ENCODE data around the gene AP2A2. TPM values are rescaled to one million over a fixed set of nuclear protein-coding genes. Genes with fewer than 3 reads are reported as not detected.

The AP2A2 gene
- total and polyA plus RNA-seq, 2 of the 4 experiments (the other 2 are of a cell fraction) = 19.9 to 49.0 TPM

DNA sequence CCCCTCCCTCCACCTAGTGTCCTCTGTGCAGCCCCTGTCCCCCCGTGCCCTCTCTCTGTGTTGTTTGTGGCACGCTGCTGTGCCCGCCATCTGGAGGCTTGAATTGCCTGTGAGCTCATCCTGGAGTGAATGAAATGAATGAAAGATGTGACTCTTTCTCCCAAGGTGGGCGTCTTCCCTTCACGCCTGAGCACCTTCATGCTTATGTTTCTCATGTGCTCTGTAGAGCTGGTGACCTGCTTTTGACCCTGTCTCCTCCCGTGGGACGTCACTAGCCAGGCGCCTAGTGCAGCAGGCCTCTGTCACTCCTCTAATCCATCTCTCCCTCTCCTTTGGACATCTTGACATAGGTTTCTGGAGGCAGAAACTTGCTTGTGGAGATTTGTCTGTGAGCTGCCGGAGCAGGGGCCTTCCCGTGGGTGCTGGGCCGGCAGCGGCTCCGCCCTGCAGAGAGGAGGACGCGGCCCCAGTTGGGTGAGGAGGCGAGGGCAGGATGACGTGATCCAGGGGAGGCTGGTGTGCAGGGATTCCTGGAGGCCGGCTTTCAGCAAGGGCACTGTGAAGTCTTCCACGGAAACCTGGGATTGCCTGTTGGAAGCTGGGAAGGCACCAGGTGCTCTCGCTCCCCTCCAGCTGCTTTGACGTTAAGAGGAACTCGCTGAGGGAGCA is 70.2 kb downstream of the AP2A2 start:
- Histone ChIP-seq H4K5ac (ENCODE audit: low read depth, low read length) (no peak overlapping the region), H3K4me3 (ENCODE audit: insufficient read depth, low read depth, low read length) (no peak overlapping the region), H4K91ac (ENCODE audit: insufficient read depth, low read depth, low read length) (no peak overlapping the region), H2AFZ (replicated peaks; ENCODE audit: low read length, poor library complexity) (no peak overlapping the region), H3K79me1 (ENCODE audit: low read depth in 1 of 2, low read length in 2 of 2) (peaks cover 6 to 34% of the 10 kb centered on the region in 2 experiments; a peak in 2 of 4 replicates), H3K14ac (replicated peaks; ENCODE audit: low read depth, low read length) (no peak overlapping the region), H3K18ac (ENCODE audit: low read depth, low read length) (no peak overlapping the region), H3K4ac (ENCODE audit: low read depth, low read length) (no peak overlapping the region), H4K20me1 (ENCODE audit: insufficient read depth, low read length) (peaks cover 32% of the 10 kb centered on the region), H3K23ac (ENCODE audit: low read depth, low read length) (no peak overlapping the region), H2BK15ac (ENCODE audit: low read depth, low read length) (no peak overlapping the region), H2AK9ac (replicated peaks; ENCODE audit: low read depth, low read length, poor library complexity) (no peak overlapping the region), H3K9me3 (ENCODE audit: control insufficient read depth, insufficient read depth, low read length) (no peaks in the 10 kb centered on the region), H2AK5ac (ENCODE audit: low read depth, low read length) (no peak overlapping the region), H2BK20ac (ENCODE audit: low read depth, low read length) (no peak overlapping the region), H2BK120ac (ENCODE audit: low read depth, low read length) (no peak overlapping the region), H3K56ac (ENCODE audit: extremely low read depth, insufficient read depth, low read length) (no peak overlapping the region), H3K9ac (ENCODE audit: low read depth, low read length) (no peak overlapping the region), H3K9me1 (ENCODE audit: insufficient read depth, low read length) (no peaks in the 10 kb centered on the region), H3K4me2 (ENCODE audit: low read depth, low read length) (no peak overlapping the region), H3K36me3 (ENCODE audit: control insufficient read depth, insufficient read depth, low read length) (peaks cover 60% of the 10 kb centered on the region), H3K4me1 (ENCODE audit: control insufficient read depth, insufficient read depth, low read length) (no peaks in the 10 kb centered on the region), H2BK5ac (ENCODE audit: low read depth, low read length, poor library complexity, severe bottlenecking) (no peak overlapping the region), H3K27ac (ENCODE audit: insufficient read depth, low read length) (no peak overlapping the region), H3K27me3 (ENCODE audit: control insufficient read depth, insufficient read depth, low read length) (no peaks in the 10 kb centered on the region), H4K8ac (ENCODE audit: low read depth in 2 of 2, low read length in 2 of 2) (no peak overlapping the region)
- ATAC-seq (ENCODE audit: low read depth) (peak; percentile 28; the same call in 1 of the 2 replicates), DNase-seq (no peak)
- CTCF ChIA-PET = no interaction called here
- TF ChIP-seq, protein P1, sequence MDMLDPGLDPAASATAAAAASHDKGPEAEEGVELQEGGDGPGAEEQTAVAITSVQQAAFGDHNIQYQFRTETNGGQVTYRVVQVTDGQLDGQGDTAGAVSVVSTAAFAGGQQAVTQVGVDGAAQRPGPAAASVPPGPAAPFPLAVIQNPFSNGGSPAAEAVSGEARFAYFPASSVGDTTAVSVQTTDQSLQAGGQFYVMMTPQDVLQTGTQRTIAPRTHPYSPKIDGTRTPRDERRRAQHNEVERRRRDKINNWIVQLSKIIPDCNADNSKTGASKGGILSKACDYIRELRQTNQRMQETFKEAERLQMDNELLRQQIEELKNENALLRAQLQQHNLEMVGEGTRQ (IDR thresholded peaks at IDR 0.05; ENCODE audit: low read depth, low read length) = no peak
- no peak for TF ChIP-seq MXI1 (IDR thresholded peaks at IDR 0.05; ENCODE audit: borderline replicate concordance, low read depth, low read length)
- no peak for TF ChIP-seq CEBPB (IDR thresholded peaks at IDR 0.05; ENCODE audit: low read depth, low read length)
- no peak for TF ChIP-seq RCOR1 (IDR thresholded peaks at IDR 0.05; ENCODE audit: insufficient replicate concordance, low read length)
- TF ChIP-seq RAD21 (IDR thresholded peaks at IDR 0.05; ENCODE audit: low read length) = no peak
- TF ChIP-seq RFX5 (IDR thresholded peaks at IDR 0.05; ENCODE audit: low read depth, low read length) = no peak
- no peak for TF ChIP-seq POLR2A (IDR thresholded peaks at IDR 0.05; ENCODE audit: low read depth, low read length)
- TF ChIP-seq, protein P2, sequence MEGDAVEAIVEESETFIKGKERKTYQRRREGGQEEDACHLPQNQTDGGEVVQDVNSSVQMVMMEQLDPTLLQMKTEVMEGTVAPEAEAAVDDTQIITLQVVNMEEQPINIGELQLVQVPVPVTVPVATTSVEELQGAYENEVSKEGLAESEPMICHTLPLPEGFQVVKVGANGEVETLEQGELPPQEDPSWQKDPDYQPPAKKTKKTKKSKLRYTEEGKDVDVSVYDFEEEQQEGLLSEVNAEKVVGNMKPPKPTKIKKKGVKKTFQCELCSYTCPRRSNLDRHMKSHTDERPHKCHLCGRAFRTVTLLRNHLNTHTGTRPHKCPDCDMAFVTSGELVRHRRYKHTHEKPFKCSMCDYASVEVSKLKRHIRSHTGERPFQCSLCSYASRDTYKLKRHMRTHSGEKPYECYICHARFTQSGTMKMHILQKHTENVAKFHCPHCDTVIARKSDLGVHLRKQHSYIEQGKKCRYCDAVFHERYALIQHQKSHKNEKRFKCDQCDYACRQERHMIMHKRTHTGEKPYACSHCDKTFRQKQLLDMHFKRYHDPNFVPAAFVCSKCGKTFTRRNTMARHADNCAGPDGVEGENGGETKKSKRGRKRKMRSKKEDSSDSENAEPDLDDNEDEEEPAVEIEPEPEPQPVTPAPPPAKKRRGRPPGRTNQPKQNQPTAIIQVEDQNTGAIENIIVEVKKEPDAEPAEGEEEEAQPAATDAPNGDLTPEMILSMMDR (conservative IDR thresholded peaks at IDR 0.05; ENCODE audit: low read depth, low read length) = no peak
- TF ChIP-seq CHD1 (IDR thresholded peaks at IDR 0.05; ENCODE audit: low read depth, low read length) = no peak
- intact Hi-C loops (cut with micrococcal nuclease) (no loop called here), dilution Hi-C loops (cut with HindIII; ENCODE audit: low sequenced_read_pairs, unreplicated experiment) (no loop called here), in situ Hi-C loops (cut with MboI; ENCODE audit: low sequenced_read_pairs) (no loop called here)
- POLR2A ChIA-PET (ENCODE audit: unreplicated experiment) = no interaction called here
- no TSS peak for BruUV-seq (replicated peaks)
- WGBS, 2 experiments (ENCODE audit: extremely low coverage in 2 of 2, insufficient read length in 1 of 2) = 70% methylated on average over 13 of the region's 22 CpGs; no CpG with 5 or more reads in 1 of the 2 experiments

Data from IMR-90 (cell line).